T-helper 2 cell (primary cell): ENCODE measurements around the gene LINC00632.
"Not testable (repeated sequence)": the region's sequence is repeated elsewhere in the genome, so short reads cannot be mapped to it uniquely, and the experiment has no call there.

Source experiments
- DNase-seq, 5 experiments: peaks; one replicate each; pipeline versions ENCODE4 v3.0.0 to v3.0.0-alpha.2; 2012 to 2022
- total RNA-seq, 2 donors: gene quantifications; one replicate each; lab custom pipeline; 2026; lab: John Stamatoyannopoulos, UW

Gene LINC00632
- 0.34 to 0.62 reads per million in 2 donors for total RNA-seq

GRCh38 chrX:140709421-140709846 is at the start of gene LINC00632:
Gene LINC00632, plus strand, starts transcription at chrX:140709759.
- DNase-seq: no peak

- no peak for DNase-seq
Measured at GRCh38 chrX:140661643-140662042, 47.9 kb upstream of the LINC00632 start.

DNA sequence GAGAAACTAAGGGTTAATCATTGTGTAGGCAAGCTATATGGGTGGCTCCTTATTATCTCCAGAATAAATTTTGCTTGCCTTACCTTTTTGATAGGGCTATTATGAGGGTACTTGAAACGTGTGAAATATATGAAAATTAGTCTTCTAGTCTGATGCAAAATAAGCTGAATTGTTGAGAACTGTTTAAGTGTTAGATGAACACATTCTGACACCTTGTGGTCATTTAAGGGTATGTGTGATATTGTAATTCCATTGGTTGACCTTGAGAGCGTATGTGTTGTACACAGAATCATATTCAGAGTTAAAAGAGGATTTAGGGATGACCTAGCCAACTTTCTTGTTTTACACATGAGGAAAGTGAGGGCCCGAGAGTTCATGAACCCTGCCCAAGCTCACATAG is 44.6 kb upstream of the LINC00632 start:
- DNase-seq: peak in 1 of 5 experiments; percentile 0

- DNase-seq: no peak
Measured at GRCh38 chrX:140672840-140673731, 36.5 kb upstream of the LINC00632 start.

DNA sequence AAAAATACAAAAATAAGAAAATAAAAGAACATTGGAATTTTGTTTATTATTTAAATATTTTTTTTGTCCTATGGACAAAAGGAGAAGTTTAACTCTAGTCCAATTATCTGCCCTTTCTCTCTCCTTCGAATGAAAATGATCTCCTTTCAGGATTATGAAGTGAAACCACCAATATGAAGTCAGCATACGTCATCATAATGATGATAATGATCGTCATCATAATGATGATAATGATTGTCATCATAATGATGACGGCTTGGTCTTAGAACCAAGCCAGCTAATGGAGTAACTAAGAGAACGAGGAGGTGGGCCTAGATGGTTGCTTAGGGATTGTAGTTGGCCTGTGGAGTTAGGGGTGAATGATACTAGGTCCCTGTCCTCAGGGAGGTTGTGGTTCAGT is 21.9 kb upstream of the LINC00632 start:
- DNase-seq: no peak

GRCh38 chrX:140691596-140691995 is 18.0 kb upstream of the LINC00632 start:
- DNase-seq: not testable (repeated sequence)

- no peak for DNase-seq
Measured at GRCh38 chrX:140697618-140698017, 11.9 kb upstream of the LINC00632 start.

- DNase-seq: peak in 1 of 5 experiments; percentile 42
Measured at GRCh38 chrX:140701480-140701879, 8.1 kb upstream of the LINC00632 start.

- DNase-seq: no peak
Measured at GRCh38 chrX:140710710-140711109, 1.2 kb downstream of the LINC00632 start.

DNA sequence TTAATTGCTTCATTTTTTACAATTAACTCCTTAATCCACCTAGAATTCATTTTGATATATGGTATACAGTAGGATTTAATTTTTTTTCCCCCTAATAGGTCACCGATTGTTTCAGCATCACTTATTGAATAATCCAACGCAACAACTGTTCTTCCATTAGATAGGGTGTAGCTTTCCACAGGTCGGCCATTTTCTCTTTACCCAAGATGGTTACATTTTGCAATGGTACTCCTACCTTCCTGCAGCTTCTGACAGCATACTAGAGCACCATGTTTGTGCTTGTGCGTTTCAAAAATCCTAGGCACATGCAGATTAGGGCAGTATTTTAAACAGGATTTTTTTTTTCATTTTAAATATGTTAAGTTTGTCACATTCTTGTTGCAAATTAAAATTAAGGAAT is 2.3 kb downstream of the LINC00632 start:
- DNase-seq: no peak

- DNase-seq: peak in 3 of 5 experiments; percentile 9 to 67 (median 36)
Measured at GRCh38 chrX:140712413-140713173, 3.0 kb downstream of the LINC00632 start.

GRCh38 chrX:140713174-140713539 is 3.6 kb downstream of the LINC00632 start:
- peak in 1 of 5 experiments; percentile 52 for DNase-seq

- no peak for DNase-seq
Measured at GRCh38 chrX:140715787-140716186, 6.2 kb downstream of the LINC00632 start.

DNA sequence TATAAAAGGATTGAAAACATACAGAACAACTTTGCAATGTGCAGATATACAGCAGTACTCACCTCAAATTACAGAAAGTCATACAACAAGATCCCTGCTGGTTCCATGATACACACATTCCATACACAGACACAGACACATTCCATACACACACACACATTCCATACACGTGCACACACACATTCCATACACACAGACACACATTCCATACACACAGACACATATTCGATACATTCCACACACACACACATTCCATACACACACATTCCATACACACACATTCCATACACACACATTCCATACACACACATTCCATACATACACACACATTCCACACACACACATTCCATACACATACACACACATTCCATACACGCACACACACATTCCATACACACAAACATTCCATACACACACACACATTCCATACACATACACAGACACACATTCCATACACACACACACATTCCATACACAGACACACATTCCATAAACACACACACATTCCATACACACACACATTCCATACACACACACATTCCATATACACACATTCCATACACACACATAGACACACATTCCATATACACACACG is 13.7 kb downstream of the LINC00632 start:
- no peak for DNase-seq

GRCh38 chrX:140724309-140724708 is 14.8 kb downstream of the LINC00632 start:
- DNase-seq: no peak

GRCh38 chrX:140724736-140725135 is 15.2 kb downstream of the LINC00632 start:
- no peak for DNase-seq

- no peak for DNase-seq
Measured at GRCh38 chrX:140725500-140725899, 15.9 kb downstream of the LINC00632 start.

DNA sequence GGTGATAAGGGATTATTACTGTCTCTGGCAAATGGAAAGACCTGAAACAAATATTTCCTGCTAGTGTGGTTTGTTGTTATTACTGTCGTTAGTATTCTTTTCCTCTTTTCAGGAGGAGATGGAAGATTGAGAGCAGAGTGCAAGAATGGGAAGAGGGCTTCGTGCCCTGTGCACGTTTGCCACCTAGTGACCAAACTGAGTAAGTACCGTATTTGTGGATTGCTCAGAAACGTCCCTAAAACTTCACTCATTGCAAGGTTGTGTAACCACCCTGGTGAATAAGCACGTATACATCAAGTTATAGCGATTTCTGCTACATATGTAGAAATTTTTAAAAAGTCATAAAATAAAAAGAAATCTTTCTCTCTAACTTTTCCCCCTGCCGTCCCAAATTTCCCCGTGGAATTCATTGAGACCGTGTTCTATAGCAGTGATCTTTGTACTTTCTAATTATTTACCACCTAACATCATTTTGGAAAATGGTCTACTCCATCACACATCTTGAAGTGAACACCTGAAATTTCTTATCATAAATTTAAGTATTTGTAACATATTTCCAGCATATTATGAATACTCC is 24.3 kb downstream of the LINC00632 start:
- peak in 1 of 5 experiments; percentile 31 for DNase-seq

- DNase-seq: peak in 1 of 5 experiments; percentile 92
Measured at GRCh38 chrX:140744085-140744484, 34.5 kb downstream of the LINC00632 start.

DNA sequence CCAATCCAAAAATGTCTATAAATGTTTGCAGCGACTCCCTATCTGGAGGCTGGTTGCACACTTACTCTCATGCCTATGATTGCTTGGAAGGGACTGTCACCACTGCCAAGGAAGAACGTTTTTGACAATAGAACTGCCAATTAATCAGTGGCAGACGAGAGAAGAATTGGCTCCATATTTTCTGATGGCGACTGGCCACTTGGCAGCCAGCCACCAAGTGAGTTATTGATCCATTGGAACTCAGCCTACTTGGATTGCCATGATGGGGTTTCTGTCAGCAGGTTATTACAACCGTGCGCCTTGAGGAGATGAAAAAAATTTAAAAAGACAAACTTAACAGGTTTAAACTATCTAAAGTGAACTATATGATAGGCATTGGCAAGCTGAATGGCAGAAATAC is 47.4 kb downstream of the LINC00632 start:
- DNase-seq: no peak

DNA sequence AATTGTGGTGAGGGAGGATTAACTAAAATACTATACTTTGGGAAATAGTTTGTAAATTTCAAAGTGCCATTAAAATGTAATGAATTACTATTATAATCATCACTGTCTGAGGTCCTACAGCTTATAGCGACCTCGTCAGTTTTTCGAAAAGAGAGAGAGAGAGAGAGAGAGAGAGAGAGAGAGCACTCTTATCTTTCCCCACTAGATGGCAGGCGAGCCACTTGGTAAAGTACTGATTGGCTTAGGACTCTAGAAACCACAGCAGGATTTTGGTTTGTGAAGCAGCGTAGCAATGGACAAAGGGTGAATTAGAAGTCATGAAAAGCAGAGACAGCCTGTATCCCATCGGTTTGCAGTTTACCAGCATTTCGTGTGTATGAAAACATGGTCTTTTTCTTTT is 52.5 kb downstream of the LINC00632 start:
- DNase-seq: peak in 1 of 5 experiments; percentile 70

DNA sequence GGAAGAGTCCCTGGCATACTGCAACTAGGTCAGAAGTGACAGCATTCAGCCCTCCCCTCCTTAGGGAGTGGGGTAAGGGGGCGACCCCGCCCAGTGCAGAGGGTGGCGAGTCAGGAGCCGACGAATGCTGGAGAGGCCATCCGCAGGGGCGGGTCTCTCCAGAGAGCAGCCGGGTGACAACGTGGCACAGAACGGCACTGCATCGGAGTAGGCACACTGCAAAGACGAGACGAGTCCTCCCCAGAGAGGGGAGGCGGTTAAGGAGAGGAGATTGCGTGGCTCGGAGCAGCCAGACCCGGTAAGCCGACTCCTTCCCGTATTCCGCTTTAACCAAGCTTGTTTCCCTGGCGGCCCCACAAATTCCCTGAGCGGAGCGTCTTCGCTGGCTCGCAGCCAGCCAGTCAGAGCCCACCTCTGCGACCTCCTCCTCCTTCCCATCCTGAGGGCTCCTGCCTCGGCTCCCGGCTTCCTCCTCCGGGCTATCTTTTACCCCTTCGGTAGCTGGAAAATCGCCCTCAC is 54.9 kb downstream of the LINC00632 start:
- DNase-seq: peak in 1 of 5 experiments; percentile 43
